B cell (primary cell): ENCODE measurements around the gene CPNE4. TPM values are rescaled to one million over a fixed set of nuclear protein-coding genes. Genes with fewer than 3 reads are reported as not detected.

Source experiments
- ATAC-seq: fragments of 200-7000 bp; cut with Tn5 transposase; one replicate; pipeline ENCODE4 v1.10.0; 2021; ENCODE audit warnings: low read depth, mild to moderate bottlenecking, moderate number of reproducible peaks, moderate library complexity
- CTCF ChIA-PET: fragments of 350-600 bp; sonication (Branson Sonifier 250); formaldehyde crosslinking; loops from one replicate; lab custom pipeline; 2021; ENCODE audit warnings: antibody characterized with exemption, inconsistent platforms; lab: Charles Lee
- POLR2A ChIA-PET: fragments of 350-600 bp; sonication (Branson Sonifier 250); formaldehyde crosslinking; loops from one replicate; lab custom pipeline; 2021; ENCODE audit warnings: antibody characterized with exemption; lab: Charles Lee
- DNase-seq: peaks from one replicate; pipeline ENCODE4 v3.0.0; 2013
- H2AFZ ChIP-seq: 2 replicates; pipeline ENCODE4 v1.6.1; 2012; ENCODE audit warnings: mild to moderate bottlenecking, low read depth, low read length; ENCODE audit not compliant: insufficient read depth, poor library complexity, severe bottlenecking
- H3K27ac ChIP-seq, 2 donors: 1 replicate in 1 of 2; 2 replicates in 1 of 2; pipeline ENCODE4 v1.5.1; 2012 to 2013; ENCODE audit warnings: low read length in 2 of 2, mild to moderate bottlenecking in 2 of 2, moderate library complexity in 1 of 2
- H3K27me3 ChIP-seq, 4 experiments: fragments of 200-600 bp in 1 of 4; sonication (generic) in 1 of 4; replicated peaks in 1 of 4; 1 replicate in 2 of 4; 2 replicates in 2 of 4; pipeline versions ENCODE4 v1.6.1 to v1.7.0; 2013 to 2016; ENCODE audit warnings: low read length in 3 of 4, mild to moderate bottlenecking in 2 of 4, mixed read lengths in 1 of 4, moderate library complexity in 1 of 4; ENCODE audit not compliant: insufficient read depth in 4 of 4, control insufficient read depth in 3 of 4; ENCODE audit errors: control extremely low read depth in 1 of 4
- H3K36me3 ChIP-seq, 2 experiments: replicated peaks in 1 of 2; 1 replicate in 1 of 2; 2 replicates in 1 of 2; pipeline versions ENCODE4 v1.6.1 to v1.7.1; 2013; ENCODE audit warnings: low read length in 1 of 2; ENCODE audit not compliant: insufficient read depth in 2 of 2, control insufficient read depth in 1 of 2; ENCODE audit errors: control extremely low read depth in 1 of 2, extremely low read depth in 1 of 2
- H3K4me1 ChIP-seq, 2 donors: fragments of 200-600 bp in 1 of 2; sonication (generic) in 1 of 2; 1 replicate in 1 of 2; 2 replicates in 1 of 2; pipeline versions ENCODE4 v1.5.1 to v1.6.1; 2013 to 2017; ENCODE audit warnings: low read length in 2 of 2; ENCODE audit not compliant: control insufficient read depth in 2 of 2, insufficient read depth in 2 of 2
- H3K4me2 ChIP-seq: replicated peaks from 2 replicates; pipeline ENCODE3; 2012; ENCODE audit warnings: mild to moderate bottlenecking, low read depth, low read length; ENCODE audit not compliant: poor library complexity, severe bottlenecking
- H3K4me3 ChIP-seq, 5 experiments: fragments of 200-600 bp in 1 of 5; sonication (generic) in 1 of 5; 1 replicate in 3 of 5; 2 replicates in 2 of 5; pipeline versions ENCODE4 v1.5.1 to v1.7.0; 2011 to 2016; ENCODE audit warnings: low read length in 4 of 5, mild to moderate bottlenecking in 4 of 5, low read depth in 2 of 5, control low read depth in 1 of 5, moderate library complexity in 1 of 5; ENCODE audit not compliant: insufficient read depth in 1 of 5; ENCODE audit errors: control extremely low read depth in 1 of 5, extremely low read depth in 1 of 5
- H3K79me2 ChIP-seq: fragments of 200-600 bp; sonication (generic); one replicate; pipeline ENCODE4 v1.6.0; 2016; ENCODE audit warnings: low read length; ENCODE audit not compliant: control insufficient read depth, insufficient read depth
- H3K9ac ChIP-seq: fragments of 200-600 bp; sonication (generic); 2 replicates; pipeline ENCODE4 v1.6.1; 2017; ENCODE audit warnings: mild to moderate bottlenecking, low read length, moderate library complexity
- H3K9me3 ChIP-seq, 3 donors: one replicate each; pipeline versions ENCODE4 v1.6.1 to v1.7.1; 2013; ENCODE audit warnings: low read length in 2 of 3; ENCODE audit not compliant: control insufficient read depth in 2 of 3, insufficient read depth in 1 of 3; ENCODE audit errors: control extremely low read depth in 1 of 3
- H4K20me1 ChIP-seq: 2 replicates; pipeline ENCODE4 v1.6.0; 2012; ENCODE audit warnings: mild to moderate bottlenecking, low read length; ENCODE audit not compliant: insufficient read depth, control insufficient read depth, poor library complexity, severe bottlenecking
- H3K27ac Mint-ChIP-seq: one replicate; pipeline ENCODE4 v1.8.0; 2021; ENCODE audit warnings: mixed read lengths
- H3K27me3 Mint-ChIP-seq: one replicate; pipeline ENCODE4 v1.8.0; 2021; ENCODE audit warnings: mixed read lengths
- H3K4me1 Mint-ChIP-seq: one replicate; pipeline ENCODE4 v1.8.0; 2021; ENCODE audit warnings: mixed read lengths
- H3K4me3 Mint-ChIP-seq: one replicate; pipeline ENCODE4 v1.8.0; 2021; ENCODE audit warnings: mixed read lengths
- H3K9me3 Mint-ChIP-seq: one replicate; pipeline ENCODE4 v1.8.0; 2022; ENCODE audit warnings: mixed read lengths; ENCODE audit not compliant: insufficient read depth
- CTCF ChIP-seq: fragments of 200-600 bp; IDR thresholded peaks from one replicate; pipeline ENCODE4 v1.8.0; 2022; ENCODE audit warnings: antibody characterized with exemption, mild to moderate bottlenecking
- EZH2 ChIP-seq: IDR thresholded peaks from 2 replicates; pipeline ENCODE4 v1.6.1; 2012; ENCODE audit warnings: borderline replicate concordance, low read depth, mild to moderate bottlenecking, moderate library complexity, low read length; ENCODE audit not compliant: insufficient read depth, poor library complexity, severe bottlenecking
- WGBS: methylation state at CpG from one replicate; pipeline ENCODE4 v1.1.5; 2013; ENCODE audit warnings: missing lambda C conversion rate; ENCODE audit not compliant: insufficient coverage; 5-methylcytosine and 5-hydroxymethylcytosine counted together
- intact Hi-C: fragments of 100-400 bp; cut with micrococcal nuclease; formaldehyde crosslinking; loops from one replicate; pipeline ENCODE4 v1.10.0; 2022
- polyA plus RNA-seq: library from polyadenylated mRNA; depleted of rRNA; stranded (reverse); fragments of >200 nt; gene quantifications from 2 replicates; pipeline ENCODE4 v1.2.3, GENCODE V29; 2012
- small RNA-seq: library from RNA; depleted of rRNA; stranded (forward); fragments of <200 nt; gene quantifications from one replicate; pipeline ENCODE3, GENCODE V24; 2012; ENCODE audit warnings: low replicate concordance, low read depth; ENCODE audit not compliant: insufficient read length
- total RNA-seq, 2 donors: library from RNA; stranded (reverse); fragments of 120-200 nt in 1 of 2; gene quantifications; 1 replicate in 1 of 2; 2 replicates in 1 of 2; pipeline versions ENCODE4 v1.2.3 to v1.2.4, GENCODE V29; 2013 to 2022

The CPNE4 gene
- total and polyA plus RNA-seq, 2 donors (not counting 1 experiment from before 2014, with no cell fraction given) = not detected

DNA sequence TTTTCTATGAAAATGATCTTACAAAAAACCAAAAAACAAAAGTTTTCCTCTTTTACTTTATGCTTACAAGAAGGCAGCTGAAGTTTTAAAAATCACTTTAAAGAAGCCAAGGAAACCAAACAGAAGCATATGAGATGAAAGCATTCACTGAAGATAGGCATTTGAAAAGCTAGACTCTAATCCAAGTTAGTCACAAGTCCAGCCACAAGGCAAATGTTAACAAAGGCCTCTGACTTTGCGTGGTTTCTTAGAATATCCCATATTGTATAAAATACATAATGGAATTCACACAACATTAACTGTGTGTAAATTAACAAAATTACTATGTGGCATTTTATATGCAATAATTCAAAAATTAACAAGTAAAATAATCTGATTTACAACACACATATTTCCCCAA is 549.7 kb downstream of the CPNE4 start:
- WGBS = no CpG with 5 or more reads among the region's 1 CpG
- Mint-ChIP-seq H3K4me1 (peaks cover 10% of the 10 kb centered on the region), H3K27me3 (no peaks in the 10 kb centered on the region), H3K4me3 (no peak overlapping the region), H3K9me3 (no peaks in the 10 kb centered on the region), H3K27ac (no peak overlapping the region)
- CTCF ChIA-PET = no interaction called here
- ATAC-seq (no peak), DNase-seq (no peak)
- H3K9me3 ChIP-seq = no peaks in the 10 kb centered on the region
- TF ChIP-seq CTCF = no peak
- TF ChIP-seq EZH2 = no peak
- intact Hi-C loops = no loop called here
- H4K20me1 ChIP-seq = peaks cover 4% of the 10 kb centered on the region
- H2AFZ ChIP-seq = no peak overlapping the region
- H3K36me3 ChIP-seq = peaks cover 1 to 26% of the 10 kb centered on the region in 2 experiments
- H3K79me2 ChIP-seq = peaks cover 5% of the 10 kb centered on the region
- H3K4me2 ChIP-seq = no peak overlapping the region
- H3K4me3 ChIP-seq = no peak overlapping the region
- POLR2A ChIA-PET = no interaction called here
- H3K9ac ChIP-seq = no peak overlapping the region
- no peaks in the 10 kb centered on the region for H3K27me3 ChIP-seq
- no peak overlapping the region for H3K27ac ChIP-seq
- no peaks in the 10 kb centered on the region for H3K4me1 ChIP-seq

DNA sequence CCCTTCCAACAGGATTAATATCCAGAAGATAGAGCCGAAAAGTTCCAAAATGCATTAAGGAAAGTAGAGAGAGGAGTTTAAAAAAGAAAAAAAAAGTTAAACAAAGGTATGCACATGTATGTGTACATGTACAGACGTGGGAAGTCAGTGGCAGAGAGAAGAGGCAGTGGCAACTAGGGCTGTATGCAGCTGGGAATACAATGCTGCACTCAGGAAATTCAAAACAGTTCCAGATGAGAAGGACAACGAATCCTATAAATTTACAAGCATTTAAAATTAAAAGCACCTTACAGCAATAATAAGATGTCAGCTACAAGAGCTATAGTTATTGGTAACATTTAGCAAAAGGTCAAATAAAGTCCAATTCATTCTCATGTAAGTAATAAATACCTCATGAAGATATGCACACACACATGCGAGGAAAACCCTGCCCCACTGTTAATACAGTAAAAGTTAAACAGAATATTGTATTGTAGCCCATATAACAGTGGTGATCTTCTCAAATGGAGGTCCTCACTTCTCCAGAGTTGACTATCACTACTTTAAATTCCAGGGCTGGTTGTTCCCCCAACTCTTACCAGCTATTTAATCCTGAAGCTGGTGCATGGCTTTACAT is 550.2 kb downstream of the CPNE4 start:
- no peak overlapping the region for H2AFZ ChIP-seq
- ChIA-PET POLR2A (no interaction called here), CTCF (no interaction called here)
- H3K27ac Mint-ChIP-seq = no peak overlapping the region
- no peaks in the 10 kb centered on the region for H3K4me1 ChIP-seq
- H3K27me3 ChIP-seq = no peaks in the 10 kb centered on the region
- DNase-seq = no peak
- peaks cover 5% of the 10 kb centered on the region for H3K79me2 ChIP-seq
- TF ChIP-seq CTCF = no peak
- no peak for TF ChIP-seq EZH2
- H3K4me3 Mint-ChIP-seq = no peak overlapping the region
- H3K9ac ChIP-seq = no peak overlapping the region
- intact Hi-C loops = no loop called here
- peaks cover 4% of the 10 kb centered on the region for H4K20me1 ChIP-seq
- no peak overlapping the region for H3K27ac ChIP-seq
- WGBS = 86% methylated on average over 1 of the region's 4 CpGs
- no peaks in the 10 kb centered on the region for H3K9me3 Mint-ChIP-seq
- H3K4me1 Mint-ChIP-seq = peaks cover 10% of the 10 kb centered on the region
- H3K27me3 Mint-ChIP-seq = no peaks in the 10 kb centered on the region
- no peak overlapping the region for H3K4me2 ChIP-seq
- no peak for ATAC-seq
- peaks cover 3 to 29% of the 10 kb centered on the region in 2 experiments for H3K36me3 ChIP-seq
- H3K4me3 ChIP-seq = no peak overlapping the region
- H3K9me3 ChIP-seq = no peaks in the 10 kb centered on the region

Small RNA genes lying within 50 kb of the gene (small RNA-seq; reads per million reads assigned to genes)
- gene AC107027.2 (not detected), gene MIR5704 (not detected)
